ES-I3 (cell line): Measurements from ENCODE around the gene SRSF2.
"Not testable (repeated sequence)": the region's sequence is repeated elsewhere in the genome, so short reads cannot be mapped to it uniquely, and the experiment has no call there.

ENCODE experiments used
- H3K36me3 ChIP-seq: 2 replicates; pipeline ENCODE4 v1.6.1; 2013; ENCODE audit warnings: mild to moderate bottlenecking, low read length, control low read depth, moderate library complexity; ENCODE audit not compliant: insufficient read depth
- H3K4me1 ChIP-seq: 2 replicates; pipeline ENCODE4 v1.6.1; 2013; ENCODE audit warnings: mild to moderate bottlenecking, control low read depth, low read length; ENCODE audit not compliant: insufficient read depth
- H3K9ac ChIP-seq: 2 replicates; pipeline ENCODE4 v1.6.1; 2013; ENCODE audit warnings: low read depth, mild to moderate bottlenecking, low read length, moderate library complexity
- H3K9me3 ChIP-seq: 2 replicates; pipeline ENCODE4 v1.6.1; 2013; ENCODE audit warnings: mild to moderate bottlenecking, low read length, moderate library complexity; ENCODE audit not compliant: control insufficient read depth, insufficient read depth

The SRSF2 gene

GRCh38 chr17:76718516-76718915, 18.6 kb downstream of the SRSF2 start:
- Histone ChIP-seq H3K4me1 (no peaks in the 10 kb centered on the region), H3K9me3 (no peaks in the 10 kb centered on the region), H3K9ac (no peak overlapping the region), H3K36me3 (peaks cover 36% of the 10 kb centered on the region)

DNA sequence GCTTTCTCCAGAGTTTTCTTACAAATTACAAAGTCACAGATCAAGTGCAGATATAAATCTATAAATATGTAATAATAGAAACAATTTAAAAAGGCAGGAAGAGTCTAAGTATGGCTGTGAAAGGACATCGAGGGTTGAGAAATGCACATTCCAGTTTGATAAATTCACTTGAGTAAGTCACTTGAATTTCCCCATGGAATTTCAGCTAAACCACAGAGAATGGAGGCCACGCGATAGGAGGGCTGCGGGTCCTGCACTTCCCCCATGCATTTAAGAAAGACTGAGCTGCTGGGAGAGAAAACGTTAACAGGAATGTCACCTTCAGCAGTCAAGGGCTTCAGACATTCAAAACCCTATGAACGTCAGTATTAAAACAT, 20.3 kb downstream of the SRSF2 start:
- Histone ChIP-seq H3K4me1 (no peaks in the 10 kb centered on the region), H3K36me3 (peaks cover 33% of the 10 kb centered on the region), H3K9ac (no peak overlapping the region), H3K9me3 (no peaks in the 10 kb centered on the region)

DNA sequence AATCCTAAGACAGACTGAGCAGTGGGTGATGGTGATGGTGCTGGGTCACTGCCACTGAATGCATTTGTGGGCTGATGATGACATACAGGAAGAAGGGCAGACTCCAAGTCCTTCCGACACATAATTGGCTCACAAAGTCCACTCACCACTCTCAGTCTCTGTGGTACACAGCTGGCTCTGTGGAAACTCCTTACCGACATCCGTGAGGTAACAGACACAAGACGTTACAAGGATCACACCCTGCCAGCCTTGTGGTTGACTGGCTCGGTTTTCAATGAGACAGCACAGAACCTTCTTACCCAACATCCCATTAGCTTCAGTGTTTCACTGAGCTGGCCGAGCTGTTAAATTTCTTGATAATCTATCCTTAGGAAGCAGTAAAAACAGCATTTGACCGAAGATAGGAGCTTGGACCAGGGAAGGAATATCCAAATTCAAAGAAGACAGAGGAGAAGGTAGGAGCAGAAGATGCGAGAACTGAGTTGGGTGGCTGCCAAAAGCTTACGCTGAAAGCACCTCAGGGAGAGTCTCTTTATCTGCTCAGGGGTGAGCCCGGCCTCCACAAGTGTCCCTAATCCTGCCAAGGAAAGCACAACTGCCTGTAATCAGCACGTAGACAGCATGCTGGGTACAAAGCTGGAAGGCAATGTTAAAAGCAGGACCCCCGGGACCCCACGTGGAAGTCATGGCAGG, 20.8 kb downstream of the SRSF2 start:
- Histone ChIP-seq H3K4me1 (peaks cover 3% of the 10 kb centered on the region; the same call in 1 of the 2 replicates), H3K9ac (no peak overlapping the region)

DNA sequence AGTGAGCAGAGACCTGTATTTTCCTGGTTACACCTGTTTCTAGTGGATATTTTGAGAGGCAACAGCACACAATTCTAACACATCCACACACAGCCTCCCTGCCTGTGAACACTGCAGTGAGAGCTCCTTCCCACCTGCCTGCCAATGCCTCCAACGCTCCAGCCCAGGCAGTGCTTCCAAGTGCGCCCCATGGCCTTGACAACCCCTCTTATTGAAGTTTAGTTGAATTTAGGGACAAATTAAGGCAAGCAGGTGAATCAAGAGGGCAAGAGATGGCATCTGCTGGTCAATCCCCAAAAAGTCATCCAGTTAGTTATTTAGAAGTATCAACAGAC, 21.7 kb downstream of the SRSF2 start:
- peaks cover 5% of the 10 kb centered on the region; the same call in 1 of the 2 replicates for H3K4me1 ChIP-seq

More for the DNA sequence above, 20.8 kb downstream of the SRSF2 start:
- H3K36me3 ChIP-seq, result peaks cover 27% of the 10 kb centered on the region
- no peaks in the 10 kb centered on the region for H3K9me3 ChIP-seq

GRCh38 chr17:76714822-76715495, 22.2 kb downstream of the SRSF2 start:
- Histone ChIP-seq H3K9ac (no peak overlapping the region), H3K36me3 (peaks cover 20% of the 10 kb centered on the region), H3K4me1 (peaks cover 6% of the 10 kb centered on the region), H3K9me3 (no peaks in the 10 kb centered on the region)

More for the DNA sequence above, 21.7 kb downstream of the SRSF2 start:
- Histone ChIP-seq H3K9me3 (no peaks in the 10 kb centered on the region), H3K9ac (no peak overlapping the region), H3K36me3 (peaks cover 25% of the 10 kb centered on the region)

GRCh38 chr17:76714336-76714735, 22.8 kb downstream of the SRSF2 start:
- Histone ChIP-seq H3K36me3 (peaks cover 19% of the 10 kb centered on the region), H3K9ac (no peak overlapping the region), H3K9me3 (no peaks in the 10 kb centered on the region), H3K4me1 (peaks cover 11% of the 10 kb centered on the region)

DNA sequence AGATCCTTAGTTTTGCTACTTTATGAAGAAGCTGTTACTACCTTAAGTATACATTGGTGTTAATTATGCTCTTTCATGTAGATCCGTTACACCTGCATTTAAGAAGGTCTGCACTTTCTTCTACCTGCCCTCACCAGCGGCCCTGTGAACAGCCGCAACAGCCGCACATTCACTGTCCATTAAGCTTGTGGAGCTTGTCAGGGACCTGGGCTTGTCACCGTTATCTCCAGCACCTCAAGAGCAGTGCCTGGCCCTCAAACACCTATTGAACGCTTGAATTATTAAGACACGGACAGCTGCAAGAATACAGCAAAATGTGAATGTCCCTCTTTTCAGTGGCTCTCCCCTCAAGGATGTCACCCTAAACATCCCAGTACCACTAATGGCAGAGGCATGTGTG, 23.4 kb downstream of the SRSF2 start:
- Histone ChIP-seq H3K9me3 (no peaks in the 10 kb centered on the region), H3K36me3 (peaks cover 17% of the 10 kb centered on the region), H3K4me1 (peaks cover 15% of the 10 kb centered on the region), H3K9ac (no peak overlapping the region)

DNA sequence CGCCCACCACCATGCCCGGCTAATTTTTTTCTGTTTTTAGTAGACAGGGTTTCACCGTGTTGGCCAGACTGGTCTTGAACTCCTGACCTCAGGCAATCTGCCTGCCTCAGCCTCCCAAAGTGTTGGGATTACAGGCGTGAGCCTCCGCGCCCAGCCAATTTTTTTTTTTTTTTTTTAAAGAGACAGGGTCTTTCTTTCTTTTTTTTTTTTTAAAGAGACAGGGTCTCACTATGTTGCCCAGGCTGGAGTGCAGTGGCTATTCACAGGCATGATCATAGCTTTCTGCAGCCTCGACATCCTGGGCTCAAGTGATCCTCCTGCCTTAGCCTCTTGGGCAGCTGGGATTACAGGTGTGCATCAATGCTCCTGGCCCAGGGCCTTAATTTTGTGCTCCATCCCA, 24.8 kb downstream of the SRSF2 start:
- H3K9ac ChIP-seq, H3K9me3 ChIP-seq, H3K36me3 ChIP-seq: not testable (repeated sequence)
- H3K4me1 ChIP-seq, result peaks cover 26% of the 10 kb centered on the region

GRCh38 chr17:76710863-76711611, 26.1 kb downstream of the SRSF2 start, which contains the start of gene MXRA7:
MXRA7 (minus strand) TSS chr17:76710965; CDS start chr17:76710946, 19 bp downstream.
- Histone ChIP-seq H3K36me3 (no peaks in the 10 kb centered on the region), H3K9ac (peak within 1 kb of the TSS; percentile 65), H3K9me3 (no peaks in the 10 kb centered on the region), H3K4me1 (peaks cover 26% of the 10 kb centered on the region)

- not testable (repeated sequence) for H3K36me3 ChIP-seq, H3K9me3 ChIP-seq
- peak overlapping the region; percentile 65 for H3K9ac ChIP-seq
- peaks cover 26% of the 10 kb centered on the region for H3K4me1 ChIP-seq
These were observed 26.9 kb downstream of the SRSF2 start for GRCh38 chr17:76709951-76710862.

DNA sequence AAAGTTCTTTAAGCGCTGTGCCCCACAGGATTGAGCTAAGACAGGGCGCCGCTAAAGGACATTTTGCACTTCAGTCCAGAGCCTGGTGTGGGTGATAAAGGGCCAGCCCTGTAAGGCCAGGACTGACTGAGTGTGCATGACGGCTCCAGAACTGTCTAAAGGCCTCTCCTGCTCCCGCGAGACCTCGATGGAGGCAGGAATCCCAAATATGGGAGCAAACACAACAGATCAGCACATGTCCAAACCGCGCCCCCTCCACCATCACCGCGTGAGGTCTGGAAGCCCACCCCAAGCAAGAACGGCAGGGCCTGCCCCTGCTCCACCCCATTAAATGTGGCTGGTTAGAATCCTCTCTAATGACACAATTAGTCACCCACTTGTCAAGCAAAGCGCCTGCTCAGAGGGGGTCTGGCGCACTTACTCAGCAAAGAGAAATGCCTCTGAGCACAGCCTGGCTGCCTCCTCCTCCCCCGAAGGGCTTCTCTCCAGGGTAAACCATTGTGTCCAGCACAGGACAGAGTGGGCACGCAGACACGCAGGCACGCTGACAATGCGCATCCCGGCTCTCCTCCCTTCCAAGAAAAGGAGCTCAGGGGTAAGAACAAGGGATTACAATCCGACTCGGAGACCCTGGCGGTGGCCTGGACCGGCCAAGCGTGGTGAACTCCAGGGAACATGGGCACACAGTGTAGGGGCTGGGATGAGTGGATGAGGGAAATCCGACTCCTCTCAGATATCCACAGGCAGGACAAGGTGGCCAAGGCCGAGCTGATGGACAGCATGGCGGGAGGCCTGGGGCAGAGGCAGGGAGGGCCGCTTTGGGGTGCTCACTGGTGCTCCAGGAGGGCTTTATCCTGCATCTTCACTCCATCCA, 27.8 kb downstream of the SRSF2 start:
- peak overlapping the region; percentile 65 for H3K9ac ChIP-seq
- H3K4me1 ChIP-seq, result peaks cover 26% of the 10 kb centered on the region
- no peaks in the 10 kb centered on the region for H3K9me3 ChIP-seq
- no peaks in the 10 kb centered on the region for H3K36me3 ChIP-seq

- H3K9me3 ChIP-seq, result no peaks in the 10 kb centered on the region
- H3K9ac ChIP-seq, result no peak overlapping the region; the same call in 1 of the 2 replicates
- H3K4me1 ChIP-seq, result peaks cover 26% of the 10 kb centered on the region
- no peaks in the 10 kb centered on the region for H3K36me3 ChIP-seq
These were observed 28.9 kb downstream of the SRSF2 start for GRCh38 chr17:76707985-76708807.

GRCh38 chr17:76706817-76707216, 30.3 kb downstream of the SRSF2 start:
- H3K4me1 ChIP-seq, result peaks cover 28% of the 10 kb centered on the region

More at GRCh38 chr17:76706817-76707216, 30.3 kb downstream of the SRSF2 start:
- Histone ChIP-seq H3K9ac (no peak overlapping the region), H3K36me3 (no peaks in the 10 kb centered on the region), H3K9me3 (no peaks in the 10 kb centered on the region)
